GM13976 (cell line): ENCODE measurements around the gene MAN1B1.

Experiments
- DNase-seq: peaks from one replicate; pipeline ENCODE4 v3.0.0; 2012; ENCODE audit warnings: low spot score
- CTCF ChIP-seq: IDR thresholded peaks from 2 replicates; pipeline ENCODE4 v1.5.1; 2012; ENCODE audit warnings: borderline replicate concordance, mild to moderate bottlenecking; ENCODE audit not compliant: insufficient read depth; ENCODE audit errors: extremely low read depth, missing control alignments, control extremely low read depth
- in situ Hi-C: fragments of 300-500 bp; cut with MboI; formaldehyde crosslinking; loops from one replicate; pipeline ENCODE4 v1.12.0; 2022; ENCODE audit warnings: low sequenced_read_pairs, mixed read lengths, inconsistent platforms; ENCODE audit not compliant: unreplicated experiment

Gene MAN1B1

GRCh38 chr9:137113385-137114159 is 26.8 kb downstream of the MAN1B1 start:
- in situ Hi-C loops = no loop called here
- no peak for TF ChIP-seq CTCF

GRCh38 chr9:137114220-137114612 is 27.4 kb downstream of the MAN1B1 start:
- in situ Hi-C loops = no loop called here
- TF ChIP-seq CTCF = no peak
- DNase-seq = peak; percentile 64

More at GRCh38 chr9:137113385-137114159, 26.8 kb downstream of the MAN1B1 start:
- peak; percentile 76 for DNase-seq

GRCh38 chr9:137114613-137115393 is 28.0 kb downstream of the MAN1B1 start, which contains the start of gene DPP7:
Gene DPP7 (minus strand): TSS chr9:137114733. CDS start chr9:137114713, 20 bp downstream.
- peak; percentile 96 for DNase-seq
- TF ChIP-seq CTCF = no peak
- in situ Hi-C loops = loop anchor here (5.0 kb wide), 1 partner anchor 112 kb away; the partner anchor contains the start of genes CYSRT1 and RNF224

GRCh38 chr9:137115394-137116026 is 28.7 kb downstream of the MAN1B1 start:
- in situ Hi-C loops = loop anchor here (5.0 kb wide), 1 partner anchor 112 kb away; the partner anchor contains the start of genes CYSRT1 and RNF224
- TF ChIP-seq CTCF = no peak
- peak; percentile 21 for DNase-seq

DNA sequence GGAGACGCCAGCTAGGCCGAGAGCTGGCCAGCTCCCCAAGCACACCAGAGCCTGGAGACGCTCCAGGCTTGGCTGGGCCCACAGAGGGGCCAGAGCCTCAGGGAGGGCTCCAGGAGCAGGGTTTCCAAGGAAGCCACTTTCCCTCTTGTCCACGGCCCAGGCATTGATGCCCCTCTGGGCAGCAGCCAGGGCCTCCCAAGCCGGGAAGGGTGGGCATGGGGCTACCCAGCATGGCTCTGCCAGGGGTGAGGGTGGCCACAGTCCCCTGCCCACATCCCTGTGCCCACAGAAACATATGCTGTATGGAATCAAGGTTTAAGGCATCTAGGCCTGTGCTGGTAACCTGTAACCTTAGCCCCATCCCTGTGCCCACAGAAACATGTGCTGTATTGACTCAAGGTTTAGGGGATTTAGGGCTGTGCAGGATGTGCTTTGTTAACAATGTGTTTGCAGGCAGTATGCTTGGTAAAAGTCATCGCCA is 29.3 kb downstream of the MAN1B1 start:
- no peak for DNase-seq
- no peak for TF ChIP-seq CTCF
- in situ Hi-C loops = loop anchor here (5.0 kb wide), 1 partner anchor 111 kb away; the partner anchor contains the start of genes CYSRT1 and RNF224

DNA sequence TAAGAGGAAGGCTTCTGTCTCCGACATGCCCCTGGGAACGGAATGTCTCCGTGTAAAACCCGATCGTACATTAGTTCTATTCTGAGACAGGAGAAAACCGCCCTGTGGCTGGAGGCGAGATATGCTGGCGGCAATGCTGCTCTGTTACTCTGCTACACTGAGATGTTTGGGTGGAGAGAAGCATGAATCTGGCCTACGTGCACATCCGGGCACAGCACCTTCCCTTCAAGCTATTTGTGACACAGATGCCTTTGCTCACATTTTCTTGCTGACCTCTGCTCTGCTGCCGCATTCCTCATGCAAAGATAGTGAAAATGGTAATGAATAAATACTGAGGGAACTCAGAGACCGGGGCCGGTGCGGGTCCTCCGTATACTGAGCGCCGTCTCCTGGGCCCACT is 29.9 kb downstream of the MAN1B1 start:
- in situ Hi-C loops = loop anchor here (5.0 kb wide), 1 partner anchor 111 kb away; the partner anchor contains the start of genes CYSRT1 and RNF224

More for the DNA sequence above, 29.9 kb downstream of the MAN1B1 start:
- TF ChIP-seq CTCF = no peak
- no peak for DNase-seq
